Adrenal gland (tissue), 12 donors: ENCODE data around the gene PRAMEF20. TPM values are rescaled to one million over a fixed set of nuclear protein-coding genes. Genes with fewer than 3 reads are reported as not detected.
"Not testable (repeated sequence)": the region's sequence is repeated elsewhere in the genome, so short reads cannot be mapped to it uniquely, and the experiment has no call there.

ENCODE experiments used
- DNase-seq, 7 donors: peaks; one replicate each; pipeline ENCODE4 v3.0.0-alpha.2; 2019 to 2020
- H3K27ac ChIP-seq, 5 donors: fragments of 200-600 bp; sonication (generic) in 4 of 5; 1 replicate in 3 of 5; 2 replicates in 2 of 5; pipeline versions ENCODE4 v1.5.1 to v1.8.0; 2016 to 2020; ENCODE audit warnings: mild to moderate bottlenecking in 1 of 5
- H3K27me3 ChIP-seq: fragments of 200-600 bp; 2 replicates; pipeline ENCODE4 v1.8.0; 2021
- H3K36me3 ChIP-seq, 2 donors: fragments of 200-600 bp; replicated peaks in 1 of 2; 1 replicate in 1 of 2; 2 replicates in 1 of 2; pipeline versions ENCODE4 v1.5.1 to v1.8.0; 2018 to 2022
- H3K4me1 ChIP-seq, 2 donors: fragments of 200-600 bp; replicated peaks in 1 of 2; 1 replicate in 1 of 2; 2 replicates in 1 of 2; pipeline versions ENCODE4 v1.5.1 to v1.8.0; 2018 to 2021
- H3K4me3 ChIP-seq, 4 donors: fragments of 200-600 bp; sonication (generic) in 3 of 4; one replicate each; pipeline ENCODE4 v1.5.1; 2016 to 2018
- H3K9me3 ChIP-seq, 3 donors: fragments of 200-600 bp; sonication (generic) in 1 of 3; replicated peaks in 1 of 3; 1 replicate in 2 of 3; 2 replicates in 1 of 3; pipeline versions ENCODE4 v1.5.1 to v1.8.0; 2016 to 2021
- POLR2A ChIP-seq, 2 donors: fragments of 450-650 bp; IDR thresholded peaks; one replicate each; pipeline ENCODE4 v1.6.1; 2017; ENCODE audit warnings: antibody characterized with exemption in 2 of 2, mild to moderate bottlenecking in 2 of 2, moderate library complexity in 1 of 2
- WGBS, 4 donors: extraction: QIAGEN DNeasy Blood & Tissue Kit in 2 of 4; methylation state at CpG; one replicate each; pipeline versions ENCODE4 v1.1.5 to v1.1.7; 2013 to 2017; 5-methylcytosine and 5-hydroxymethylcytosine counted together
- intact Hi-C, 2 donors: fragments of 100-400 bp; cut with DNase I; formaldehyde crosslinking; loops; one replicate each; pipeline versions ENCODE4 v1.14.1 to v1.15.0; 2022 to 2023
- polyA plus RNA-seq, 3 donors: library from polyadenylated mRNA; stranded (reverse); fragments of 200-250 nt in 2 of 3; fragments of 350-450 nt in 1 of 3; fragmentation: Illumina TruSeq in 1 of 3; extraction: RNeasy Lipid Tissue Mini Kit (QIAGEN cat#74804) in 1 of 3; gene quantifications; one replicate each; pipeline ENCODE4 v1.2.3, GENCODE V29; 2013 to 2014
- total RNA-seq, 9 donors: library from RNA; depleted of rRNA in 4 of 9; stranded (reverse); fragments of >200 nt in 4 of 9; fragments of 120-200 nt in 1 of 9; fragmentation: NEBNext Ultra II Directional in 1 of 9; extraction: Animal tissue kit (Norgen Biotek cat#: 25700) in 1 of 9; gene quantifications; one replicate each; pipeline versions ENCODE4 v1.1.0 to v1.2.4, GENCODE V29; 2013 to 2023
- TF ChIP-seq, protein P1 (sequence below), 6 experiments: fragments of 450-650 bp in 4 of 6; fragments of 200-600 bp in 2 of 6; sonication (generic) in 1 of 6; IDR thresholded peaks; 1 replicate in 5 of 6; 2 replicates in 1 of 6; pipeline versions ENCODE4 v1.5.1 to v1.8.0; 2016 to 2021; ENCODE audit warnings: antibody characterized with exemption in 6 of 6, mild to moderate bottlenecking in 2 of 6, moderate library complexity in 1 of 6
- donor health status: healthy with polysubstance abuse.
- donor health status: Bipolar disorder and iron deficiency.
- donor health status: DM: yes; HTN: yes; CAD: no.
- donor health status: DM: no; HTN: no; CAD: no.
- donor health status: DM: no; HTN: no; CAD: no.
- donor health status: DM: yes; HTN: yes; CAD: no.

The PRAMEF20 gene
- total and polyA plus RNA-seq, 12 donors: not detected

DNA sequence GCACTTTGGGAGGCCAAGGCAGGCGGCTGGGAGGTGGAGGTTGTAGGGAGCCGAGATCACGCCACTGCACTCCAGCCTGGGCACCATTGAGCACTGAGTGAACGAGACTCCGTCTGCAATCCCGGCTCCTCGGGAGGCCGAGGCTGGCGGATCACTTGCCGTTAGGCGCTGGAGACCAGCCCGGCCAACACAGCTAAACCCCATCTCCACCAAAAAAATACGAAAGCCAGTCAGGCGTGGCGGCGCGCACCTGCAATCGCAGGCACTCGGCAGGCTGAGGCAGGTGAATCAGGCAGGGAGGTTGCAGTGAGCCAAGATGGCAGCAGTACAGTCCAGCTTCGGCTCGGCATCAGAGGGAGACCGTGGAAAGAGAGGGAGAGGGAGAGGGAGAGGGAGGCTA, 14.9 kb upstream of the PRAMEF20 start:
- H3K36me3 ChIP-seq, H3K9me3 ChIP-seq, H3K4me3 ChIP-seq, H3K27me3 ChIP-seq, DNase-seq, H3K4me1 ChIP-seq, H3K27ac ChIP-seq, intact Hi-C loops: not testable (repeated sequence)
- 92 to 98% (median 96%) methylated on average over 9 to 22 of the region's 22 CpGs for WGBS, 4 donors

DNA sequence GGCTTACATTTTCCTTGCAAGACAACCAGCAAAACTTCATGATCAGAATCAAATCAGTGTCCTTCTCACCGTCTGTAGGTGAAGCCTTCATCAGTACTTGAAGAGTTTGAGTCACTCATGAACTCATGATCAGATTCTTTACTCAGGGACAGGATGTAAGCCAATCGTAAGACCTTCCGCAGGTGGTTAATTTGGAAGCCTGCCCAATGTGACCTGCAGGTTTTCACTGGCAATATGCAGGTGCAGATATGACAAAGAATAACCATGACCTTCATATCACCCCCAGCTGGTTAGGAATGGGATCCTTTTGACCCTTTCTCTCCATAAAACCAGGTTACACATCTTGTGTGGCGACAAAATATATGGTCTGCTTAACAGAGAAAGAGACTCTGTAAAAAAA, 2.4 kb upstream of the PRAMEF20 start:
- Histone ChIP-seq H3K4me1 (no peaks in the 10 kb centered on the region), H3K4me3 (no peak overlapping the region), H3K27ac (no peak overlapping the region), H3K36me3 (no peaks in the 10 kb centered on the region), H3K9me3 (no peaks in the 10 kb centered on the region), H3K27me3 (no peaks in the 10 kb centered on the region)
- 51 to 82% (median 78%) methylated on average over 4 of the region's 4 CpGs for WGBS, 4 donors
- no peak for DNase-seq
- TF ChIP-seq POLR2A (IDR thresholded peaks at IDR 0.05): no peak
- TF ChIP-seq, protein P1, sequence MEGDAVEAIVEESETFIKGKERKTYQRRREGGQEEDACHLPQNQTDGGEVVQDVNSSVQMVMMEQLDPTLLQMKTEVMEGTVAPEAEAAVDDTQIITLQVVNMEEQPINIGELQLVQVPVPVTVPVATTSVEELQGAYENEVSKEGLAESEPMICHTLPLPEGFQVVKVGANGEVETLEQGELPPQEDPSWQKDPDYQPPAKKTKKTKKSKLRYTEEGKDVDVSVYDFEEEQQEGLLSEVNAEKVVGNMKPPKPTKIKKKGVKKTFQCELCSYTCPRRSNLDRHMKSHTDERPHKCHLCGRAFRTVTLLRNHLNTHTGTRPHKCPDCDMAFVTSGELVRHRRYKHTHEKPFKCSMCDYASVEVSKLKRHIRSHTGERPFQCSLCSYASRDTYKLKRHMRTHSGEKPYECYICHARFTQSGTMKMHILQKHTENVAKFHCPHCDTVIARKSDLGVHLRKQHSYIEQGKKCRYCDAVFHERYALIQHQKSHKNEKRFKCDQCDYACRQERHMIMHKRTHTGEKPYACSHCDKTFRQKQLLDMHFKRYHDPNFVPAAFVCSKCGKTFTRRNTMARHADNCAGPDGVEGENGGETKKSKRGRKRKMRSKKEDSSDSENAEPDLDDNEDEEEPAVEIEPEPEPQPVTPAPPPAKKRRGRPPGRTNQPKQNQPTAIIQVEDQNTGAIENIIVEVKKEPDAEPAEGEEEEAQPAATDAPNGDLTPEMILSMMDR (IDR thresholded peaks at IDR 0.05): no peak
- intact Hi-C loops: no loop called here

DNA sequence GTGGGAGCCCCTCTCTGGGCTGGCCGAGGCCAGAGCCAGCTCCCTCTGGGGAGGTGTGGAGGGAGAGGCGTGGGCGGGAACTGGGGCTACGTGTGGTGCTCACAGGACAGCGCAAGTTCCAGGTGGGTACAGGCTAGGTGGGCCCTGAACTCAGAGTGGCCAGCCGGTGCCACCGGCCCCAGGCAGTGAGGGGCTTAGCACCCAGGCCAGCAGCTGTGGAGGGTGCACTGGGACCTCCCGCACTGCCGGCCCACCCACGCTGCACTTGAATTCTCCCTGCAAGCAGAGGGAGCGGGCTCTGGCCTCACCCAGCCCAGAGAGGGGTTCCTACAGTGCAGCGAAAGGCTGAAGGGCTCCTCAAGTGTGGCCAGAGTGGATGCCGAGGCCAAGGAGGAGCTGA, 20.2 kb downstream of the PRAMEF20 start:
- intact Hi-C loops: no loop called here
- Histone ChIP-seq H3K4me1 (no peaks in the 10 kb centered on the region), H3K9me3 (no peaks in the 10 kb centered on the region), H3K4me3 (no peak overlapping the region), H3K27ac (no peak overlapping the region), H3K36me3 (no peaks in the 10 kb centered on the region), H3K27me3 (no peaks in the 10 kb centered on the region)
- TF ChIP-seq, protein P1 (IDR thresholded peaks at IDR 0.05): no peak
- TF ChIP-seq POLR2A (IDR thresholded peaks at IDR 0.05): no peak
- no peak for DNase-seq
- 91 to 98% (median 97%) methylated on average over 7 to 13 of the region's 13 CpGs for WGBS, 4 donors

DNA sequence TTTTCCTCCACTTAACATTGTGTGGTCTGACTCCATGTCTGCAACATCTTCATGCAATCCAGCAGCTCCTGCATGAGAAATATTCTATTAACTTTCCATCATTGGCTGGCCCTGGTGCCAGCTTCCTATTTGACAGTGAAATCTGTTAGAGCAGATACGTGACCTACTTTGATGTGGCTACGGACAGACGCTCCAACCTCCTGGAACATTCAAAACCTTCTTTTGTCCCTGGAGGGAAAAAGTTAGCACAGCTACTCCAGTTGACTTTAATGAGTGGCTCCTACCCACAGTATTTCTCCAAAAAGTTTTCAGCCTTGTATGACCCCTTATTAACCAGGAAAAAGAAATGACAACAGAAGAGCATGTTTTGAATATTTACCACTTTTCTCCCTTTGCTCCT, 22.0 kb downstream of the PRAMEF20 start:
- no peak for TF ChIP-seq POLR2A (IDR thresholded peaks at IDR 0.05)
- TF ChIP-seq, protein P1 (IDR thresholded peaks at IDR 0.05): no peak
- no peak for DNase-seq
- 43 to 61% (median 50%) methylated on average over 3 of the region's 3 CpGs for WGBS, 4 donors
- Histone ChIP-seq H3K27me3 (no peaks in the 10 kb centered on the region), H3K36me3 (no peaks in the 10 kb centered on the region), H3K9me3 (no peaks in the 10 kb centered on the region), H3K27ac (no peak overlapping the region), H3K4me3 (no peak overlapping the region), H3K4me1 (no peaks in the 10 kb centered on the region)
- intact Hi-C loops: no loop called here

DNA sequence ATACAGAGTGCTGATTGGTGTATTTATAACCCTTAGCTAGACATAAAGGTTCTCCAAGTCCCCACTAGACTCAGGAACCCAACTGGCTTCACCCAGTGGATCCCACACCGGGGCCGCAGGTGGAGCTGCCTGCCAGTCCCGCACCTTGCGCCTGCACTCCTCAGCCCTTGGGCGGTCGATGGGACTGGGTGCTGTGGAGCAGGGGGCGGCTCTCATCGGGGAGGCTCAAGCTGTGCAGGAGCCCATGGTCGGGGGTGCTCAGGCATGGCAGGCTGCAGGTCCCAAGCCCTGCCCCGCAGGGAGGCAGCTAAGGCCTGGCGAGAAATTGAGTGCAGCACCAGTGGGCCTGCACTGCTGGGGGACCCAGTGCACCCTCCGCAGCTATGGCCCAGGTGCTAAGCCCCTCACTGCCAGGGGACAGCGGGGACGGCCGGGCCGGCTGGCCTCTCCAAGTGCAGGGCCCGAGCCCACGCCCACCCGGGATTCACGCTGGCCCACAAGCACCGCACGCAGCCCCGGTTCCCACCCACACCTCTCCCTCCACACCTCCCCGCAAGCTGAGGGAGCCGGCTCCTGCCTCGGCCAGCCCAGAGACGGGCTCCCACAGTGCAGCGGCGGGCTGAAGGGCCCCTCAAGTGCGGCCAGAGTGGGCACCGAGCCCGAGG, 23.6 kb downstream of the PRAMEF20 start:
- WGBS, 4 donors: 87 to 97% (median 96%) methylated on average over 9 to 32 of the region's 32 CpGs
- not testable (repeated sequence) for H3K27ac ChIP-seq

More for the DNA sequence above, 23.6 kb downstream of the PRAMEF20 start:
- H3K27me3 ChIP-seq, H3K36me3 ChIP-seq, H3K4me1 ChIP-seq, DNase-seq, intact Hi-C loops, H3K4me3 ChIP-seq, H3K9me3 ChIP-seq: not testable (repeated sequence)
